Osteoblast (primary cell): ENCODE results near the gene APC2. TPM values are rescaled to one million over a fixed set of nuclear protein-coding genes. Genes with fewer than 3 reads are reported as not detected.
A peak's percentile ranks its signal among the peaks of the same experiment; 100 is the strongest.

Experiments used
- DNase-seq: peaks from one replicate; pipeline ENCODE4 v3.0.0; 2011; ENCODE audit warnings: low spot score, mixed read lengths; ENCODE audit not compliant: insufficient read length; ENCODE audit errors: missing footprints
- H2AFZ ChIP-seq: 2 replicates; pipeline ENCODE4 v1.6.0; 2011; ENCODE audit warnings: mild to moderate bottlenecking, low read length
- H3K27ac ChIP-seq: 2 replicates; pipeline ENCODE4 v1.5.1; 2011; ENCODE audit warnings: mild to moderate bottlenecking, low read depth, low read length, moderate library complexity
- H3K27me3 ChIP-seq: 2 replicates; pipeline ENCODE4 v1.6.0; 2012; ENCODE audit warnings: mild to moderate bottlenecking, control low read depth, inconsistent platforms, low read length, moderate library complexity; ENCODE audit not compliant: insufficient read depth
- H3K36me3 ChIP-seq: 2 replicates; pipeline ENCODE4 v1.5.1; 2011; ENCODE audit warnings: mild to moderate bottlenecking, low read length, control low read depth, moderate library complexity; ENCODE audit not compliant: insufficient read depth
- H3K4me1 ChIP-seq: 2 replicates; pipeline ENCODE4 v1.5.1; 2011; ENCODE audit warnings: mild to moderate bottlenecking, low read length, control low read depth, moderate library complexity; ENCODE audit not compliant: insufficient read depth
- H3K4me2 ChIP-seq: 2 replicates; pipeline ENCODE4 v1.6.0; 2011; ENCODE audit warnings: mild to moderate bottlenecking, low read length; ENCODE audit not compliant: insufficient read depth
- H3K4me3 ChIP-seq: fragments of 200-600 bp; sonication (generic); 3 replicates; pipeline ENCODE4 v1.5.1; 2012; ENCODE audit warnings: mild to moderate bottlenecking, low read length, inconsistent platforms; ENCODE audit not compliant: insufficient read depth
- H3K79me2 ChIP-seq: 2 replicates; pipeline ENCODE4 v1.6.0; 2012; ENCODE audit warnings: mild to moderate bottlenecking, low read length, control low read depth, inconsistent platforms; ENCODE audit not compliant: insufficient read depth
- H3K9me3 ChIP-seq: 2 replicates; pipeline ENCODE4 v1.5.1; 2011; ENCODE audit warnings: low read depth, low read length, control low read depth
- H4K20me1 ChIP-seq: 2 replicates; pipeline ENCODE4 v1.6.0; 2012; ENCODE audit warnings: mild to moderate bottlenecking, low read length, control low read depth; ENCODE audit not compliant: insufficient read depth
- total RNA-seq: library from RNA; depleted of rRNA; stranded (reverse); fragments of >200 nt; gene quantifications from 2 replicates; pipeline ENCODE4 v1.2.3, GENCODE V29; 2012
- TF ChIP-seq, protein P1 (sequence below): IDR thresholded peaks from 2 replicates; pipeline ENCODE4 v1.5.1; 2011; ENCODE audit warnings: mild to moderate bottlenecking, low read depth, low read length, moderate library complexity; ENCODE audit errors: extremely low read depth

Gene APC2
- total RNA-seq, 1 donor: 0.36 TPM

DNA sequence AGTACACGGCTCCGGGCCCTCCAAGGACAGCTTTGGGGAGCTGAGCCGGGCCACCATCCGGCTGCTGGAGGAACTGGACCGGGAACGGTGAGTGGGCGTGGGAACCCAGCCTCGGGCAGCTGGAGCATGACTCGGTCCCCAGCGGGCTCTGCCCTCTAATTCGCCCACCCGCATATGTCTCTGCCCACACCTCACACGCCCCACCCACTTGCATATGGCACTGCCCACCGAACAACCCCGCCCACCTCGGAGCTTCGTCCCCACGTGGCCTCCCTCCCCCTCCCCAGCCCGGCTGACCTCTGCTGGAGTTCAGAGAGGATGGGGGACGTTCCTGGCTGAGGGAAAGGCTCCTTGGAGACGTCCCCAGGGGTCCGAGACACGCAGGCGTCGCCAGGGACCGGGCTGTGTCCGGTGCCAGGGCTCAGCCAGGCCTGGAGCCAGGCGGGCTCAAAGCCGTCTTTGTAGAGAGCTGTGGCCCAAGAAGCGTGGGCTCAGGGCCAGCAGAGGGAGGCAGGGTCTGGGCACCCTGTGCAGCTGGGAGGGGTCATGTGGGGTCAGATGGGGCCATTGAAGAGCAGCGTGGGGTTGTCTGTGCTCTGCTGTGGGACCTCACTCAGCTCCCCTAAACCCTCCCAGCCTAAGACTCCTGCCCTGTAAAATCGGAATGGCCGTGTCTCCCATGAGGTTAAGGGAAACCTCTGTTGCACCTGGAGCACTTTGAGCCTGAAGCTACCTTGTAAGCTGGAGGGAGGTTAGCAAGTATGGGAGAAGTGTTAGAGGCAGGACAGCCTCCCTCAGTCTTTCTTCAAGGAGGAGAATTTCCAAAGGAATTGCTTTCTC, 3.8 kb downstream of the APC2 start:
- Histone ChIP-seq H3K79me2 (no peaks in the 10 kb centered on the region), H3K4me3 (no peak overlapping the region), H3K4me2 (no peak overlapping the region), H3K27ac (no peak overlapping the region), H3K36me3 (no peaks in the 10 kb centered on the region), H4K20me1 (peaks cover 37% of the 10 kb centered on the region), H3K27me3 (peaks cover 81% of the 10 kb centered on the region), H3K4me1 (no peaks in the 10 kb centered on the region), H3K9me3 (no peaks in the 10 kb centered on the region), H2AFZ (no peak overlapping the region)
- TF ChIP-seq, protein P1, sequence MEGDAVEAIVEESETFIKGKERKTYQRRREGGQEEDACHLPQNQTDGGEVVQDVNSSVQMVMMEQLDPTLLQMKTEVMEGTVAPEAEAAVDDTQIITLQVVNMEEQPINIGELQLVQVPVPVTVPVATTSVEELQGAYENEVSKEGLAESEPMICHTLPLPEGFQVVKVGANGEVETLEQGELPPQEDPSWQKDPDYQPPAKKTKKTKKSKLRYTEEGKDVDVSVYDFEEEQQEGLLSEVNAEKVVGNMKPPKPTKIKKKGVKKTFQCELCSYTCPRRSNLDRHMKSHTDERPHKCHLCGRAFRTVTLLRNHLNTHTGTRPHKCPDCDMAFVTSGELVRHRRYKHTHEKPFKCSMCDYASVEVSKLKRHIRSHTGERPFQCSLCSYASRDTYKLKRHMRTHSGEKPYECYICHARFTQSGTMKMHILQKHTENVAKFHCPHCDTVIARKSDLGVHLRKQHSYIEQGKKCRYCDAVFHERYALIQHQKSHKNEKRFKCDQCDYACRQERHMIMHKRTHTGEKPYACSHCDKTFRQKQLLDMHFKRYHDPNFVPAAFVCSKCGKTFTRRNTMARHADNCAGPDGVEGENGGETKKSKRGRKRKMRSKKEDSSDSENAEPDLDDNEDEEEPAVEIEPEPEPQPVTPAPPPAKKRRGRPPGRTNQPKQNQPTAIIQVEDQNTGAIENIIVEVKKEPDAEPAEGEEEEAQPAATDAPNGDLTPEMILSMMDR: no peak
- DNase-seq: peak; percentile 99

DNA sequence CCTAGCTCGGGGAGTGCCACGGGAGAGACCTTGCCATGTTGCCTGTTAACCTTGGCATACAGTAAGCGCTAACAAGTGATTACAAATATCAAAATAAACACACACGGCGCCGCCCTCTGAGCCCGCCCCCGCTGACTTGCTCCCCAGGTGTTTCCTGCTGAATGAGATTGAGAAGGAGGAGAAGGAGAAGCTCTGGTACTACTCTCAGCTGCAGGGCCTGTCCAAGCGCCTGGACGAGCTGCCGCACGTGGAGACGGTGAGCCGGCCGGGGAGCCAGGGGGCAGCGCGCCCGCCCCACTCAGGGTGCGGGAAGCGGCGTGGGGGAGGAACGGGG, 5.0 kb downstream of the APC2 start:
- H3K36me3 ChIP-seq: no peaks in the 10 kb centered on the region
- H3K4me2 ChIP-seq: no peak overlapping the region
- no peaks in the 10 kb centered on the region for H3K9me3 ChIP-seq
- H3K79me2 ChIP-seq: no peaks in the 10 kb centered on the region
- no peaks in the 10 kb centered on the region for H3K4me1 ChIP-seq
- peaks cover 69% of the 10 kb centered on the region for H3K27me3 ChIP-seq
- no peak overlapping the region for H3K27ac ChIP-seq
- DNase-seq: no peak
- TF ChIP-seq, protein P1: no peak
- peaks cover 29% of the 10 kb centered on the region for H4K20me1 ChIP-seq
- no peak overlapping the region for H3K4me3 ChIP-seq
- H2AFZ ChIP-seq: no peak overlapping the region

DNA sequence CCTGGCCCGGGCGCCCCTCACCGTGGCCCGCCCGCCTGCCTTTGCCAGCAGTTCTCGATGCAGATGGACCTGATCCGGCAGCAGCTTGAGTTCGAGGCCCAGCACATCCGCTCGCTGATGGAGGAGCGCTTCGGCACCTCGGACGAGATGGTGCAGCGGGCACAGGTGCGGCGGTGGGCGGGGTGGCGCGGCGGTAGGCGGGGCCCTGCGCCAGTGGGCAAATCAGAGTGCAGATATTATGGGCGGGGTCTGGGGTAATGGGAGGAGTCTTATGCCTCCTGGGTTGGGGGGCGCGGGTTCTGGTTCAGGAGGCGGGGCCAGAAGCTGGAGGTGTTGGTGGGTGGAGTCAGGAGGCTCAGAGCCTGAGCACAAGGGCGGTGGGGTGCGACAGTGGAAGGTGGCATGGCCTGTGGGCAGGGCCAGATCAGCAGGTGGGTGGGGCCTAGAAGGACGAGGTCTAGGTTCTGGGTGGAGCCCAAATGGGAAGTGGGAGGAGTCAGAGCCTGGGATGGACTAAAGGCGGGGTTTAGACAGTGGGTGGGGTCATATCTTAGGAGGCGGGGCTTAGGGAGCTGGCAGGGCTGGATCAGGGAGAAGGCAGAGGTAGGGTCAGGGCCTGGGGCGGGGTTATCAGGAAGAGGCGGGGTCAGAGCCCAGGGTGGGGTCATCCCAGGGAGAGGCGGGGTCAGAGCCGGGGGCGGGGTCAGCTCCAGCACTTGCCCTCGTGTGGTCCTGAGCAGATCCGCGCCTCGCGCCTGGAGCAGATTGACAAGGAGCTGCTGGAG, 5.6 kb downstream of the APC2 start:
- no peaks in the 10 kb centered on the region for H3K4me1 ChIP-seq
- TF ChIP-seq, protein P1: no peak
- no peak overlapping the region for H3K27ac ChIP-seq
- H3K79me2 ChIP-seq: no peaks in the 10 kb centered on the region
- H3K4me2 ChIP-seq: no peak overlapping the region
- no peaks in the 10 kb centered on the region for H3K9me3 ChIP-seq
- DNase-seq: peak; percentile 98
- no peak overlapping the region for H2AFZ ChIP-seq
- peaks cover 25% of the 10 kb centered on the region for H4K20me1 ChIP-seq
- peaks cover 63% of the 10 kb centered on the region for H3K27me3 ChIP-seq
- H3K4me3 ChIP-seq: no peak overlapping the region
- H3K36me3 ChIP-seq: no peaks in the 10 kb centered on the region
